Transverse colon (tissue), 4 donors: Measurements from ENCODE around the gene CTH. TPM values are rescaled to one million over a fixed set of nuclear protein-coding genes. Genes with fewer than 3 reads are reported as not detected.
"Not testable (repeated sequence)": the region's sequence is repeated elsewhere in the genome, so short reads cannot be mapped to it uniquely, and the experiment has no call there.

Source experiments
- DNase-seq: peaks from one replicate; pipeline ENCODE4 v3.0.0-alpha.2; 2019
- H3K27ac ChIP-seq, 4 donors: fragments of 200-600 bp; sonication (generic); 2 replicates each; pipeline ENCODE4 v1.5.1; 2016 to 2018; ENCODE audit warnings: inconsistent platforms in 4 of 4
- H3K27me3 ChIP-seq: fragments of 200-600 bp; sonication (generic); 2 replicates; pipeline ENCODE4 v1.5.1; 2017; ENCODE audit warnings: inconsistent platforms
- H3K36me3 ChIP-seq, 4 donors: fragments of 200-600 bp; sonication (generic); 2 replicates each; pipeline ENCODE4 v1.5.1; 2017 to 2019; ENCODE audit warnings: inconsistent platforms in 4 of 4
- H3K4me1 ChIP-seq, 4 donors: fragments of 200-600 bp; sonication (generic); 2 replicates each; pipeline ENCODE4 v1.5.1; 2017 to 2020; ENCODE audit warnings: inconsistent platforms in 4 of 4
- H3K4me3 ChIP-seq, 4 donors: fragments of 200-600 bp; sonication (generic); 1 replicate in 1 of 4; 2 replicates in 3 of 4; pipeline versions ENCODE4 v1.5.1 to v1.6.1; 2017 to 2019; ENCODE audit warnings: inconsistent platforms in 4 of 4
- H3K9me3 ChIP-seq, 2 donors: fragments of 200-600 bp; sonication (generic); 2 replicates each; pipeline ENCODE4 v1.5.1; 2017 to 2019; ENCODE audit warnings: inconsistent platforms in 2 of 2
- CTCF ChIP-seq, 5 experiments: fragments of 200-600 bp in 3 of 5; fragments of 450-650 bp in 2 of 5; sonication (generic) in 3 of 5; IDR thresholded peaks; 1 replicate in 2 of 5; 2 replicates in 3 of 5; pipeline ENCODE4 v1.5.1; 2016 to 2017; ENCODE audit warnings: antibody characterized with exemption in 5 of 5, inconsistent platforms in 3 of 5, mild to moderate bottlenecking in 2 of 5, moderate library complexity in 1 of 5
- EP300 ChIP-seq: sonication (generic); formaldehyde crosslinking; IDR thresholded peaks from one replicate; pipeline ENCODE4 v1.6.1; 2017; ENCODE audit warnings: antibody characterized with exemption, low read depth
- POLR2A ChIP-seq: fragments of 450-650 bp; IDR thresholded peaks from one replicate; pipeline ENCODE4 v1.6.1; 2016; ENCODE audit warnings: antibody characterized with exemption, mild to moderate bottlenecking, moderate library complexity
- POLR2AphosphoS5 ChIP-seq, 3 donors: sonication (generic); formaldehyde crosslinking; IDR thresholded peaks; one replicate each; pipeline ENCODE4 v1.6.1; 2016; ENCODE audit warnings: antibody characterized with exemption in 3 of 3
- WGBS, 2 donors: methylation state at CpG; one replicate each; pipeline ENCODE4 v1.1.5; 2018; ENCODE audit warnings: low coverage in 1 of 2; 5-methylcytosine and 5-hydroxymethylcytosine counted together
- in situ Hi-C, 4 donors: fragments of 200-750 bp; cut with MboI; loops; one replicate each; pipeline versions ENCODE4 v1.15.0 to v1.15.1; 2017; ENCODE audit warnings: low sequenced_read_pairs in 3 of 4, low pct_ligation_motif_present in 1 of 4, low pct_unique_long_range_greater_than_20kb in 1 of 4
- intact Hi-C: fragments of 100-400 bp; cut with DNase I; formaldehyde crosslinking; loops from one replicate; pipeline ENCODE4 v1.15.1; 2023; ENCODE audit warnings: low total_unique reads
- total RNA-seq, 4 donors: library from RNA; depleted of rRNA; stranded (reverse); fragments of >200 nt; gene quantifications; one replicate each; pipeline ENCODE4 v1.1.0, GENCODE V29; 2016

CTH gene
- total RNA-seq = 1 to 10 TPM in 3 of 4 donors, not detected in 1; 1.9 to 8.6 (median 3.4) TPM

- intact Hi-C loops = no loop called here
- 0 to 1% methylated on average over 10 to 48 of the region's 48 CpGs for WGBS, 2 donors
- Histone ChIP-seq H3K36me3 (no peaks in the 10 kb centered on the region), H3K27ac (peak within 1 kb of the TSS; percentile 88 to 94 (median 92)), H3K27me3 (no peaks in the 10 kb centered on the region), H3K4me3 (peak within 1 kb of the TSS; percentile 56 to 69 (median 60)), H3K4me1 (peaks cover 0 to 20% (median 19%) of the 10 kb centered on the region in 4 donors), H3K9me3 (no peaks in the 10 kb centered on the region)
- in situ Hi-C loops = loop anchor here in 1 of 4 donors (10.0 kb wide), 1 partner anchor 56 kb away; the partner anchor contains the start of gene ANKRD13C
- DNase-seq = peak; percentile 98
- no peak for TF ChIP-seq EP300
- TF ChIP-seq POLR2A = peak; percentile 98
- no peak for TF ChIP-seq CTCF (IDR thresholded peaks at IDR 0.05)
- peak; percentile 89 to 97 (median 95) for TF ChIP-seq POLR2AphosphoS5 (IDR thresholded peaks at IDR 0.05)
Observed at GRCh38 chr1:70410604-70411359, at the start of gene CTH. Gene CTH (plus strand): TSS chr1:70411268. CDS start chr1:70411416, 148 bp downstream.

GRCh38 chr1:70361727-70362398 is 49.2 kb upstream of the CTH start:
- 59 to 74% methylated on average over 2 to 3 of the region's 3 CpGs for whole genome bisulfite sequencing, 2 donors
- Histone ChIP-seq H3K9me3 (no peaks in the 10 kb centered on the region), H3K4me3 (no peak overlapping the region), H3K36me3 (no peaks in the 10 kb centered on the region), H3K27ac (no peak overlapping the region), H3K27me3 (no peaks in the 10 kb centered on the region), H3K4me1 (no peaks in the 10 kb centered on the region)
- intact Hi-C loops (no loop called here), in situ Hi-C loops (no loop called here)
- no peak for TF ChIP-seq EP300
- TF ChIP-seq POLR2AphosphoS5 (IDR thresholded peaks at IDR 0.05) = no peak
- TF ChIP-seq POLR2A = no peak
- no peak for TF ChIP-seq CTCF (IDR thresholded peaks at IDR 0.05)
- no peak for DNase-seq

- in situ Hi-C loops = no loop called here
- no peak for DNase-seq
- intact Hi-C loops = no loop called here
Observed at GRCh38 chr1:70364439-70364838, 46.6 kb upstream of the CTH start.

GRCh38 chr1:70366425-70366952 is 44.6 kb upstream of the CTH start:
- H3K36me3 ChIP-seq, in situ Hi-C loops, H3K27me3 ChIP-seq, H3K27ac ChIP-seq, intact Hi-C loops, DNase-seq, H3K4me3 ChIP-seq, H3K9me3 ChIP-seq, H3K4me1 ChIP-seq: not testable (repeated sequence)
- 85 to 95% methylated on average over 4 of the region's 4 CpGs for WGBS, 2 donors

More at GRCh38 chr1:70364439-70364838, 46.6 kb upstream of the CTH start:
- no peak overlapping the region for H3K27ac ChIP-seq
- 75 to 78% methylated on average over 3 of the region's 3 CpGs for WGBS, 2 donors
- H3K4me1 ChIP-seq = peaks cover 0 to 7% (median 2%) of the 10 kb centered on the region in 4 donors
- no peaks in the 10 kb centered on the region for H3K36me3 ChIP-seq
- TF ChIP-seq CTCF (IDR thresholded peaks at IDR 0.05) = no peak
- no peak for TF ChIP-seq POLR2AphosphoS5 (IDR thresholded peaks at IDR 0.05)
- no peak for TF ChIP-seq POLR2A
- TF ChIP-seq EP300 = no peak
- H3K9me3 ChIP-seq = no peaks in the 10 kb centered on the region
- no peak overlapping the region for H3K4me3 ChIP-seq
- no peaks in the 10 kb centered on the region for H3K27me3 ChIP-seq

GRCh38 chr1:70366997-70367396 is 44.1 kb upstream of the CTH start:
- H3K36me3 ChIP-seq, H3K27me3 ChIP-seq, in situ Hi-C loops, H3K4me1 ChIP-seq, H3K9me3 ChIP-seq, intact Hi-C loops, H3K4me3 ChIP-seq: not testable (repeated sequence)
- DNase-seq = peak; percentile 32
- 60% methylated on average over 3 of the region's 3 CpGs; no CpG with 5 or more reads in 1 of the 2 donors for WGBS, 2 donors
- peak overlapping the region; percentile 5 to 49 (median 40) for H3K27ac ChIP-seq

GRCh38 chr1:70367397-70367796 is 43.7 kb upstream of the CTH start:
- H3K9me3 ChIP-seq, in situ Hi-C loops, H3K4me1 ChIP-seq, H3K27me3 ChIP-seq, intact Hi-C loops, DNase-seq, H3K4me3 ChIP-seq, H3K36me3 ChIP-seq: not testable (repeated sequence)
- H3K27ac ChIP-seq = peak overlapping the region; percentile 5 to 49 (median 40)
- 80 to 81% methylated on average over 3 to 5 of the region's 5 CpGs for WGBS, 2 donors

- H3K4me3 ChIP-seq, intact Hi-C loops, H3K9me3 ChIP-seq, H3K27ac ChIP-seq, DNase-seq, H3K4me1 ChIP-seq, H3K27me3 ChIP-seq, in situ Hi-C loops, H3K36me3 ChIP-seq: not testable (repeated sequence)
- WGBS, 2 donors = 94 to 100% methylated on average over 1 to 3 of the region's 3 CpGs
Observed at GRCh38 chr1:70371586-70371985, 39.5 kb upstream of the CTH start.
